SK-N-SH treated with all-trans-retinoic acid at 6 μM for 48 hours (cell line): ENCODE data around the gene PLXNC1.

ENCODE experiments used
- ATAC-seq: fragments of 200-7000 bp; cut with Tn5 transposase; 3 replicates; pipeline ENCODE4 v1.9.1; 2020; ENCODE audit warnings: mild to moderate bottlenecking, moderate library complexity
- ARNTL ChIP-seq: fragments of 450-650 bp; formaldehyde crosslinking; IDR thresholded peaks from 2 replicates; pipeline ENCODE4 v1.5.0; 2020; ENCODE audit warnings: low read depth, mild to moderate bottlenecking, moderate library complexity, borderline replicate concordance
- BACH2 ChIP-seq: fragments of 250-450 bp; sonication (Bioruptor Pico); IDR thresholded peaks from 2 replicates; pipeline ENCODE4 v1.9.0; 2021; ENCODE audit warnings: mild to moderate bottlenecking, borderline replicate concordance
- CREB5 ChIP-seq: fragments of 250-450 bp; sonication (Bioruptor Pico); IDR thresholded peaks from 2 replicates; pipeline ENCODE4 v1.5.1; 2020; ENCODE audit warnings: low read depth, mild to moderate bottlenecking, moderate library complexity
- CSDC2 ChIP-seq: fragments of 250-450 bp; sonication (Bioruptor Pico); IDR thresholded peaks from 2 replicates; pipeline ENCODE4 v1.5.0; 2020; ENCODE audit warnings: mild to moderate bottlenecking, moderate library complexity
- ESRRG ChIP-seq: fragments of 250-450 bp; sonication (Bioruptor Pico); IDR thresholded peaks from 2 replicates; pipeline ENCODE4 v1.6.1; 2021; ENCODE audit warnings: mild to moderate bottlenecking
- GLIS3 ChIP-seq: fragments of 250-450 bp; sonication (Bioruptor Pico); IDR thresholded peaks from 2 replicates; pipeline ENCODE4 v1.5.0; 2020; ENCODE audit warnings: mild to moderate bottlenecking, moderate library complexity
- ISL1 ChIP-seq: fragments of 250-450 bp; sonication (Bioruptor Pico); IDR thresholded peaks from 2 replicates; pipeline ENCODE4 v2.1.2; 2022; ENCODE audit warnings: mild to moderate bottlenecking, moderate library complexity
- PPARA ChIP-seq: fragments of 250-450 bp; sonication (Bioruptor Pico); IDR thresholded peaks from 2 replicates; pipeline ENCODE4 v1.5.0; 2020; ENCODE audit warnings: mild to moderate bottlenecking, borderline replicate concordance
- RARB ChIP-seq: fragments of 250-450 bp; sonication (Bioruptor Pico); IDR thresholded peaks from 2 replicates; pipeline ENCODE4 v1.8.0; 2021; ENCODE audit warnings: mild to moderate bottlenecking, moderate library complexity
- TCF4 ChIP-seq: fragments of 250-450 bp; sonication (Bioruptor Pico); IDR thresholded peaks from 2 replicates; pipeline ENCODE4 v1.8.0; 2021; ENCODE audit warnings: mild to moderate bottlenecking, moderate library complexity, borderline replicate concordance
- TOX ChIP-seq: fragments of 250-450 bp; sonication (Bioruptor Pico); IDR thresholded peaks from 2 replicates; pipeline ENCODE4 v1.8.0; 2021; ENCODE audit warnings: mild to moderate bottlenecking, moderate library complexity, borderline replicate concordance
- TSHZ2 ChIP-seq: fragments of 250-450 bp; sonication (Bioruptor Pico); IDR thresholded peaks from 2 replicates; pipeline ENCODE4 v1.5.0; 2020; ENCODE audit warnings: mild to moderate bottlenecking, moderate library complexity
- ZC3H10 ChIP-seq: fragments of 250-450 bp; sonication (Bioruptor Pico); IDR thresholded peaks from 2 replicates; pipeline ENCODE4 v1.5.1; 2021; ENCODE audit warnings: mild to moderate bottlenecking, moderate library complexity
- ZFP3 ChIP-seq: fragments of 250-450 bp; sonication (Bioruptor Pico); IDR thresholded peaks from 2 replicates; pipeline ENCODE4 v1.5.0; 2020; ENCODE audit warnings: mild to moderate bottlenecking, moderate library complexity
- ZFP30 ChIP-seq: fragments of 450-650 bp; formaldehyde crosslinking; IDR thresholded peaks from 2 replicates; pipeline ENCODE4 v1.5.0; 2022; ENCODE audit warnings: mild to moderate bottlenecking, moderate library complexity
- ZNF565 ChIP-seq: fragments of 450-650 bp; formaldehyde crosslinking; conservative IDR thresholded peaks from 2 replicates; pipeline ENCODE4 v1.5.0; 2020; ENCODE audit warnings: low read depth, mild to moderate bottlenecking, moderate library complexity
- ZNF70 ChIP-seq: fragments of 450-650 bp; formaldehyde crosslinking; IDR thresholded peaks from 2 replicates; pipeline ENCODE4 v1.5.0; 2020; ENCODE audit warnings: mild to moderate bottlenecking, moderate library complexity
- TF ChIP-seq, protein P1 (sequence below): fragments of 250-450 bp; sonication (Bioruptor Pico); IDR thresholded peaks from 2 replicates; pipeline ENCODE4 v1.8.0; 2021; ENCODE audit warnings: low read depth, mild to moderate bottlenecking, moderate library complexity, borderline replicate concordance
- TF ChIP-seq, protein P2 (sequence below): fragments of 250-450 bp; sonication (Bioruptor Pico); IDR thresholded peaks from 2 replicates; pipeline ENCODE4 v1.5.1; 2021; ENCODE audit warnings: mild to moderate bottlenecking, moderate library complexity

PLXNC1 gene

GRCh38 chr12:94200069-94200468, 51.7 kb downstream of the PLXNC1 start (continued):
- TF ChIP-seq, protein P1, sequence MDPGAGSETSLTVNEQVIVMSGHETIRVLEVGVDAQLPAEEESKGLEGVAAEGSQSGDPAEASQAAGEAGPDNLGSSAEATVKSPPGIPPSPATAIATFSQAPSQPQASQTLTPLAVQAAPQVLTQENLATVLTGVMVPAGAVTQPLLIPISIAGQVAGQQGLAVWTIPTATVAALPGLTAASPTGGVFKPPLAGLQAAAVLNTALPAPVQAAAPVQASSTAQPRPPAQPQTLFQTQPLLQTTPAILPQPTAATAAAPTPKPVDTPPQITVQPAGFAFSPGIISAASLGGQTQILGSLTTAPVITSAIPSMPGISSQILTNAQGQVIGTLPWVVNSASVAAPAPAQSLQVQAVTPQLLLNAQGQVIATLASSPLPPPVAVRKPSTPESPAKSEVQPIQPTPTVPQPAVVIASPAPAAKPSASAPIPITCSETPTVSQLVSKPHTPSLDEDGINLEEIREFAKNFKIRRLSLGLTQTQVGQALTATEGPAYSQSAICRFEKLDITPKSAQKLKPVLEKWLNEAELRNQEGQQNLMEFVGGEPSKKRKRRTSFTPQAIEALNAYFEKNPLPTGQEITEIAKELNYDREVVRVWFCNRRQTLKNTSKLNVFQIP (CRISPR knock-in tag), result no peak

- no peak for ATAC-seq
- TF ChIP-seq CSDC2 (CRISPR knock-in tag), result no peak
- TF ChIP-seq TCF4 (CRISPR knock-in tag), result no peak
- TF ChIP-seq TOX (CRISPR knock-in tag), result no peak
Observed at GRCh38 chr12:94200695-94201094, 52.3 kb downstream of the PLXNC1 start.

- TF ChIP-seq, protein P2, sequence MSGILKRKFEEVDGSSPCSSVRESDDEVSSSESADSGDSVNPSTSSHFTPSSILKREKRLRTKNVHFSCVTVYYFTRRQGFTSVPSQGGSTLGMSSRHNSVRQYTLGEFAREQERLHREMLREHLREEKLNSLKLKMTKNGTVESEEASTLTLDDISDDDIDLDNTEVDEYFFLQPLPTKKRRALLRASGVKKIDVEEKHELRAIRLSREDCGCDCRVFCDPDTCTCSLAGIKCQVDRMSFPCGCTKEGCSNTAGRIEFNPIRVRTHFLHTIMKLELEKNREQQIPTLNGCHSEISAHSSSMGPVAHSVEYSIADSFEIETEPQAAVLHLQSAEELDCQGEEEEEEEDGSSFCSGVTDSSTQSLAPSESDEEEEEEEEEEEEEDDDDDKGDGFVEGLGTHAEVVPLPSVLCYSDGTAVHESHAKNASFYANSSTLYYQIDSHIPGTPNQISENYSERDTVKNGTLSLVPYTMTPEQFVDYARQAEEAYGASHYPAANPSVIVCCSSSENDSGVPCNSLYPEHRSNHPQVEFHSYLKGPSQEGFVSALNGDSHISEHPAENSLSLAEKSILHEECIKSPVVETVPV (CRISPR knock-in tag), result no peak
- no peak for TF ChIP-seq GLIS3
- no peak for TF ChIP-seq BACH2 (CRISPR knock-in tag)
- no peak for TF ChIP-seq ZNF565 (CRISPR knock-in tag)
- TF ChIP-seq ISL1 (CRISPR knock-in tag), result no peak
- no peak for TF ChIP-seq ZNF70 (CRISPR knock-in tag)
- ATAC-seq, result no peak
Observed at GRCh38 chr12:94202245-94203180, 54.1 kb downstream of the PLXNC1 start.

DNA sequence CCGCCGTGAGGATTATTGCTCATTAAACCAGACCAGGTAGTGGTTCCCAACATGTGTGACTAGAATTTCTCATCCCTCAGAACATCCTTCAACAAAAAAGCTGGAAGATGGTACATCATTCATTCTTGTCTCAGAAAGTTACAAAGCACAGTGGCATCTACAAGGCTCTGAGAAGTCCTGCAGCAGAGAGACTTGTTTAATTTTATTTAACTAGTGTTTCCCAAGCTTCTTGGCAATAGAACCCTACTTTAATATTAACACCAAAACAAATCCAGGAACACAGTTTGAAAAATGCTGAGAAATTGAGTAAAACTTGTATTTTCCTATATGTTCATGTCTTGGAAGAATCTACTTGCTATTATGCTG, 54.8 kb downstream of the PLXNC1 start:
- no peak for ATAC-seq
- TF ChIP-seq PPARA (CRISPR knock-in tag) (no peak), TSHZ2 (CRISPR knock-in tag) (no peak), ZFP30 (no peak), ZFP3 (CRISPR knock-in tag) (no peak), CSDC2 (CRISPR knock-in tag) (no peak), ZC3H10 (CRISPR knock-in tag) (no peak), RARB (no peak), CREB5 (no peak), TOX (CRISPR knock-in tag) (no peak), BACH2 (CRISPR knock-in tag) (no peak)
- TF ChIP-seq, protein P2 (CRISPR knock-in tag), result no peak

DNA sequence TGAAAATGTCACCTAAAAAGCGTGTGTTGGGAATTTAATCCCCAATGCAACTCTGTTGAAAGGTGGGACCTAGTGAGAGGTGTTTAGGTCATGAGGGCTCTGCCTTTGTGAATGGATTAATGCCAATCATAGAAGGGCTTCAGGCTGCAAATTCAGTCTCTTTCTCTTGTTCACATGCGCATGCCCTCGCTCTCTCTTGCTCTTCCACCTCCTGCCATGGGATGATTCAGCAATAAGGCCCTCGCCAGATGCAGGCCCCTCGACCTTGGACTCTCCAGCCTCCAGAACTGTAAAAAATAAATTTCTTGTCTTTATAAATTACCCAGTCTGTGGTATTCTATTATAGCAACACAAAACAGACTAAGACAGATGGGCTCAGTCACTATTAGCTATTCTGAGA, 55.4 kb downstream of the PLXNC1 start:
- ATAC-seq, result no peak
- TF ChIP-seq CREB5 (no peak), ARNTL (no peak), ESRRG (CRISPR knock-in tag) (no peak), ZNF565 (CRISPR knock-in tag) (no peak)
- TF ChIP-seq, protein P2 (CRISPR knock-in tag), result no peak
